GM19395 (cell line): ENCODE results near the gene STPG4.

Source experiments
- ATAC-seq: cut with Tn5 transposase; IDR thresholded peaks from one replicate; pipeline ENCODE4 v1.9.1; 2021; ENCODE audit warnings: mild to moderate bottlenecking, moderate library complexity; ENCODE audit not compliant: unreplicated experiment

Gene STPG4

DNA sequence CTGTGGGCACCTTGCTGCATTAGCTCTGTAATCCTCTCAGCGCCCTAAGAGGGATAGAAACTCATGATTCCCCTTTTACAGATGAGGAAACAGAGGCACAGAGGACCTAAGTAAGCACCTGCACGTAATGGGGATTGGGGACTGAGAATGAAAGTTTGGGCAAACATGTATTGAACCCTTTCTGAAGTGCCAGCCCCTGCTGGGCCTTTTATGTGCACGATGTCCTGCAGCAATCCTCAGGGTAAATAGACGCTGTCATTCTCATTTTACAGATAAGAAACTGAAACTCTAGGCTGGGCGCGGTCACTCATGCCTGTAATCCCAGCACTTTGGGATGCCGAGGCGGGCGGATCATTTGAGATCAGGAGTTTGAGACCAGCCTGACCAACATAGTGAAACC, 117.4 kb downstream of the STPG4 start:
- ATAC-seq: no peak
